ENCODE measurements around the gene DDO. TPM values are rescaled to one million over a fixed set of nuclear protein-coding genes. Genes with fewer than 3 reads are reported as not detected.

Gene DDO
- total and polyA plus RNA-seq, 9 donors: 0.45 to 2.5 (median 0.88) TPM; not detected in 3

GRCh38 chr6:110428153-110428552 lies 12.8 kb upstream of the DDO start:
- TF ChIP-seq, protein P1, sequence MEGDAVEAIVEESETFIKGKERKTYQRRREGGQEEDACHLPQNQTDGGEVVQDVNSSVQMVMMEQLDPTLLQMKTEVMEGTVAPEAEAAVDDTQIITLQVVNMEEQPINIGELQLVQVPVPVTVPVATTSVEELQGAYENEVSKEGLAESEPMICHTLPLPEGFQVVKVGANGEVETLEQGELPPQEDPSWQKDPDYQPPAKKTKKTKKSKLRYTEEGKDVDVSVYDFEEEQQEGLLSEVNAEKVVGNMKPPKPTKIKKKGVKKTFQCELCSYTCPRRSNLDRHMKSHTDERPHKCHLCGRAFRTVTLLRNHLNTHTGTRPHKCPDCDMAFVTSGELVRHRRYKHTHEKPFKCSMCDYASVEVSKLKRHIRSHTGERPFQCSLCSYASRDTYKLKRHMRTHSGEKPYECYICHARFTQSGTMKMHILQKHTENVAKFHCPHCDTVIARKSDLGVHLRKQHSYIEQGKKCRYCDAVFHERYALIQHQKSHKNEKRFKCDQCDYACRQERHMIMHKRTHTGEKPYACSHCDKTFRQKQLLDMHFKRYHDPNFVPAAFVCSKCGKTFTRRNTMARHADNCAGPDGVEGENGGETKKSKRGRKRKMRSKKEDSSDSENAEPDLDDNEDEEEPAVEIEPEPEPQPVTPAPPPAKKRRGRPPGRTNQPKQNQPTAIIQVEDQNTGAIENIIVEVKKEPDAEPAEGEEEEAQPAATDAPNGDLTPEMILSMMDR (IDR thresholded peaks at IDR 0.05): no peak
- TF ChIP-seq POLR2A (IDR thresholded peaks at IDR 0.05) (no peak), EP300 (IDR thresholded peaks at IDR 0.05) (no peak)
- 95 to 98% (median 97%) methylated on average over 2 of the region's 2 CpGs for WGBS, 3 donors
- Histone ChIP-seq H3K4me1 (ENCODE audit: insufficient read depth) (no peaks in the 10 kb centered on the region), H3K4me3 (no peak overlapping the region), H3K27ac (no peak overlapping the region), H3K36me3 (no peaks in the 10 kb centered on the region), H3K27me3 (no peaks in the 10 kb centered on the region), H3K9me3 (no peaks in the 10 kb centered on the region)
- DNase-seq: no peak
- intact Hi-C loops (cut with DNase I): no loop called here

DNA sequence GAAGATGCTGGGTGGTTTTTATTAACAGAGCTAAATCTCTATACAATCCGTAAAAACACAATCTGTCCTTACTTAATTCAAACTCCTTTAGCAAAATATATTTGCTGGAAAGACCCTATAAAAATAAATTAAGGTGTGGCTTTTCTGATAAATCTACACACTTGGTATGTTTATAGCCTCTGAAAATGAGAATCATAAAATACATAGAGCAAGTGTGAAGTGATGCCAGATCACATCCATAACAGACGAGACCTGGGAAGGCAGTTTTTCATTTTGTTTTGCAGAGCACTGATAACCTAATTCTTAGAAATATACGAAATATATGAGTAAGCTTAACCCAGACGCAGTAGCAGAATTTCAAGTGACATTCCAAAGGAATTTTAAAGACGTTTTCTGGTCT lies 10.4 kb upstream of the DDO start:
- Histone ChIP-seq H3K9me3 (peaks cover 0 to 5% of the 10 kb centered on the region in 2 donors), H3K27me3 (no peaks in the 10 kb centered on the region), H3K4me3 (no peak overlapping the region), H3K36me3 (no peaks in the 10 kb centered on the region), H3K4me1 (ENCODE audit: insufficient read depth) (no peaks in the 10 kb centered on the region), H3K27ac (no peak overlapping the region)
- TF ChIP-seq, protein P1 (IDR thresholded peaks at IDR 0.05): no peak
- TF ChIP-seq POLR2A (IDR thresholded peaks at IDR 0.05) (no peak), EP300 (IDR thresholded peaks at IDR 0.05) (no peak)
- WGBS, 3 donors: 6 to 8% (median 7%) methylated on average over 5 of the region's 5 CpGs
- DNase-seq: no peak
- intact Hi-C loops (cut with DNase I): no loop called here

GRCh38 chr6:110422444-110422822 lies 7.1 kb upstream of the DDO start:
- no peaks in the 10 kb centered on the region for H3K36me3 ChIP-seq
- no peaks in the 10 kb centered on the region for H3K4me1 ChIP-seq (ENCODE audit: insufficient read depth)
- no peak for DNase-seq
- no peaks in the 10 kb centered on the region for H3K27me3 ChIP-seq
- H3K4me3 ChIP-seq: no peak overlapping the region
- no peak overlapping the region for H3K27ac ChIP-seq
- H3K9me3 ChIP-seq: peaks cover 0 to 5% of the 10 kb centered on the region in 2 donors
- intact Hi-C loops (cut with DNase I): no loop called here
- TF ChIP-seq, protein P1 (IDR thresholded peaks at IDR 0.05): no peak
- TF ChIP-seq EP300 (IDR thresholded peaks at IDR 0.05): no peak
- TF ChIP-seq POLR2A (IDR thresholded peaks at IDR 0.05): no peak

DNA sequence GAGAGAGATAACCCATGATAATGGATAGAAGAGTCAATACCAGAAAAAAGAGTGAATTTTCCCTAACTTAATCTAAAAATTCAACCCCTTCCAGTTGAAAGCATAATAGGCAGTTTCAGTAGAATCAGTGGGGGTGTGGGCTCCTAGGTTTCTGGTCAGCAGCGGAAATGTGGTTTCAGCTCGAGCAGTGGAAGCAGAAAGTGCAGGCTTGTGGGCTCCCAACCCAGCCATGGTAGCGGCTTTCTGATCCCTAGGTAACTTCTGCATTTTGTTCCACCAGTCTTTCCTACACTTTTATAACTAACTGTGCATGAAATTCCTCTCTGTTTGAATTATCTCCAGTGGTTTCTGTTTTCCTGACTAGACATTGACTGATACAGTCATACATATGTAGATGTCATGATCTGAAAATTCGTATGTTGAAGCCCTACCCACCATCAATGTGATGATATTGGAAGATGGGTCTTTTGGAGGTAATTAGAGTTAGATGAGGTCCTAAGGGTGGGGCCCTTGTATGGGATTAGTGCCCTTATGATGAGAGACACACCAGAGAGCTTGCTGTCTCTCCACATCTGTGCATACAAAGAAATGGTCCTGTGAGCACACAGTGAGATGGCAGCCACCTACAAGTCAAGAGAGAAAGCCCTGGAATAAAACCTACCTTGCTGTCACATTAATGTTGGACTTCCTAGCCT lies 6.5 kb upstream of the DDO start:
- H3K27me3 ChIP-seq: no peaks in the 10 kb centered on the region
- no peaks in the 10 kb centered on the region for H3K4me1 ChIP-seq (ENCODE audit: insufficient read depth)
- WGBS, 3 donors: 60 to 76% (median 75%) methylated on average over 4 of the region's 4 CpGs
- no peak for TF ChIP-seq POLR2A (IDR thresholded peaks at IDR 0.05)
- no peak for TF ChIP-seq EP300 (IDR thresholded peaks at IDR 0.05)
- TF ChIP-seq, protein P1 (IDR thresholded peaks at IDR 0.05): no peak
- no peak overlapping the region for H3K4me3 ChIP-seq
- no peaks in the 10 kb centered on the region for H3K36me3 ChIP-seq
- DNase-seq: no peak
- intact Hi-C loops (cut with DNase I): no loop called here
- peaks cover 0 to 5% of the 10 kb centered on the region in 2 donors for H3K9me3 ChIP-seq
- no peak overlapping the region for H3K27ac ChIP-seq

Measured in ovary (tissue), 9 donors.